ENCODE measurements around the gene RAP1GDS1.
"Not testable (repeated sequence)": the region's sequence is repeated elsewhere in the genome, so short reads cannot be mapped to it uniquely, and the experiment has no call there.

RAP1GDS1 gene

GRCh38 chr4:98287328-98287727 is 26.1 kb downstream of the RAP1GDS1 start:
- no peak for DNase-seq (ENCODE audit: low read depth, low spot score)

DNA sequence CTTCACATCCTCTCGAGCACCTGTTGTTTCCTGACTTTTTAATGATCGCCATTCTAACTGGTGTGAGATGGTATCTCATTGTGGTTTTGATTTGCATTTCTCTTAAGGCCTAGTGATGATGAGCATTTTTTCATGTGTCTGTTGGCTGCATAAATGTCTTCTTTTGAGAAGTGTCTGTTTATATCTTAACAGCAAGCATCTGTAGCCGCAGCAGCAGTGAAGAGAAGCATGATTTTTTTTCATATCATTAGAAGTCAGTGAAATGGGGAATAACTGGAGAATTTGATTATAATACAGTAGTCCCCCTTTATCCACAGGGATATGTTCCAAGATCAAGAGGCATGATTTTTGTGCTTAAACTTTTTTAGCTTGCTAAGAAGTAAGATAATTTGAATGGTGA is 27.5 kb downstream of the RAP1GDS1 start:
- DNase-seq (ENCODE audit: low read depth, low spot score), result not testable (repeated sequence)

DNA sequence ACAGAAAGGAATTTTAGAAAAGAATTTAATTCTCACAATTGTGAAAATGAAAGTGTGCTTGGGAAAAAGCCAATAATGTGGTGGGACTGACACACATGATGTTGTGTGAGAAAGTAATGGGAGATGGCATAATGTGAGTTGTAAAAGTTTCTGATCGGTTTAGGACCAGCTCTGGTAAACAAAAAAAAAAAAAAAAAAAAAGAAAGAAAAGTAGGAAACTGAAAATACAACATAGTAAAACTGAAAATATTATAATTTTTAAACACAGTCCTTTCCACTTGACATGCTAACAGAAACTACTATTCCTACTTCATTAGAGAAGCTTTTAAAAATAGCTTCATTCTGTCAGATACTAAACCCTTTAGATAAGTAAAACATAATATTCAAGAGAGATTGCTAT is 28.2 kb downstream of the RAP1GDS1 start:
- DNase-seq (ENCODE audit: low read depth, low spot score), result no peak

GRCh38 chr4:98290511-98290910 is 29.3 kb downstream of the RAP1GDS1 start:
- peak; percentile 57 for DNase-seq (ENCODE audit: low read depth, low spot score)

- DNase-seq (ENCODE audit: low read depth, low spot score), result no peak
Observed at GRCh38 chr4:98293104-98293887, 32.1 kb downstream of the RAP1GDS1 start.

GRCh38 chr4:98298022-98298421 is 36.8 kb downstream of the RAP1GDS1 start:
- DNase-seq (ENCODE audit: low read depth, low spot score), result no peak

GRCh38 chr4:98300706-98301105 is 39.5 kb downstream of the RAP1GDS1 start:
- no peak for DNase-seq (ENCODE audit: low read depth, low spot score)

DNA sequence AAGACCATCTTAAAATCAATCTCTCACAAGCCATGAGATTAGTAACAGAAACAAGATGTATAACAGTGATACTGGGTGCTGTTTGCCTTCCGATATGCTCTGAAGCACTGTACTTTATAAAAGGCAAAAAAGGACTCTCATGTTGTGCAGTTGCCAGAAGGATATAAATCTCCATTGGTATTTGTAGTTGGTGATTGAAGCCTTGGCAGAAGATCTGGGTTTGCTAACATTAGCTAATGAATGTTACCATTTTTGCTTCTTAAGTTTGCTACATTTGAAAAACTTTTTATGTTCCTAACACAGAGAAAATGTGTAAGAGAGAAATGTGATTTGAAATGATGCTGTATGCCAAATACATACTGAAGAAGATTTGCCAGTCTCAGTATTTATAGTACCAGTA is 44.4 kb downstream of the RAP1GDS1 start:
- DNase-seq (ENCODE audit: low read depth, low spot score), result no peak

- no peak for DNase-seq (ENCODE audit: low read depth, low spot score)
Observed at GRCh38 chr4:98310867-98311266, 49.7 kb downstream of the RAP1GDS1 start.

DNA sequence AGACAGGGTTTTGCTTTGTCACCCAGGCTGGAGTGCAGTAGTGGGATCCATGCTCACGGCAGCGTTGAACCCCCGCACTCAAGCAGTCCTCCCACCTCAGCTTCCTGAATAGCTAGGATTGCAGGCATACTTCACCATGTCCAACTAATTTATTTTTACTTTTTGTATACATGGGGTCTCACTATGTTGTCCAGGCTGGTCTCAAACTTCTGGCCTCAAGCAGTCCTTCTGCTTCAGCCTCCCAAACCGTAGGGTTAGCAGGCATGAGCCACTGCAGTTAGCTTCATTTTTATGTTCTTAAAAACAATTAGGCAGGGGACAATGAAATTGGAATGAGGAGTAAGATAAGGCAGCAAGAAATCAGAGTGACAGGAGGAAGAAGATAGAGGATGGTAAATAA is 50.5 kb downstream of the RAP1GDS1 start:
- DNase-seq (ENCODE audit: low read depth, low spot score), result no peak

GRCh38 chr4:98314791-98315565 is 53.8 kb downstream of the RAP1GDS1 start:
- peak; percentile 26 for DNase-seq (ENCODE audit: low read depth, low spot score)

DNA sequence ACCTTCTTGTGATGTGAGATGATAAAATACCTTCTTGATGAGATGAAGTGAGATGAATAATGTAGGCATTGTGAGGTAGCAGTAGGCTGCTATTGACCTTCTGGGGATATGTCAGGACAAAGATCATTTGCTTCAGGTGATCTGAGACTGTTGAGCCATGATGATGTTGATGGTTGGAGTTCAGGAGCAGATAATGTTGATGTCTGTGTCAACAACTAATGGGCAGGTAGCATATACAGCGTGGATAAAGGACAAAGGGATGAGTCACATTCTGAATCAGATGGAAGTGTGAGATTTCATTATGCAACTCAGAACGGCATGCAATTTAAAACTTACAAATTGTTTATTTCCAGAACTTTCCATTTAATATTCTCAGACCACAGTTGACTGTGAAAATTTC is 57.3 kb downstream of the RAP1GDS1 start:
- no peak for DNase-seq (ENCODE audit: low read depth, low spot score)

GRCh38 chr4:98319021-98319420 is 57.8 kb downstream of the RAP1GDS1 start:
- no peak for DNase-seq (ENCODE audit: low read depth, low spot score)

DNA sequence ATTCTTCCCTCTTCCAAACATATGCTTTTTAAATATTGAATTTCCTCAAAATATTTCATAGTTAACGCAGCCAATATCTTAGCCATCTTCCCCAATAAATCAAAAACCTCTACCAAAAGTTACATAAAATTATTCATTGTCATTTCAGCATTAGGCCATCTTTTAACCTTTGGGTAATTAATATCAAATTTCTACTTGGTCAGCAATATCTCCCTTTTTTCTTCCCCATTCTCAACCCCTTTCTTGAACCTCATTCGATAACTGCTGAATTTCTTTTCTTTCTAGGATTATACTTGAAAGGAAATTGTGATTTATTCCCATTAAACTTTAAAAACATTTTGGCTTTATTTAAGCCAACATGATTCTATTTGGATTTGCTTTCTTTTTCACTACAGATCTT is 65.0 kb downstream of the RAP1GDS1 start:
- DNase-seq (ENCODE audit: low read depth, low spot score), result no peak

- no peak for DNase-seq (ENCODE audit: low read depth, low spot score)
Observed at GRCh38 chr4:98327694-98328093, 66.5 kb downstream of the RAP1GDS1 start.

DNA sequence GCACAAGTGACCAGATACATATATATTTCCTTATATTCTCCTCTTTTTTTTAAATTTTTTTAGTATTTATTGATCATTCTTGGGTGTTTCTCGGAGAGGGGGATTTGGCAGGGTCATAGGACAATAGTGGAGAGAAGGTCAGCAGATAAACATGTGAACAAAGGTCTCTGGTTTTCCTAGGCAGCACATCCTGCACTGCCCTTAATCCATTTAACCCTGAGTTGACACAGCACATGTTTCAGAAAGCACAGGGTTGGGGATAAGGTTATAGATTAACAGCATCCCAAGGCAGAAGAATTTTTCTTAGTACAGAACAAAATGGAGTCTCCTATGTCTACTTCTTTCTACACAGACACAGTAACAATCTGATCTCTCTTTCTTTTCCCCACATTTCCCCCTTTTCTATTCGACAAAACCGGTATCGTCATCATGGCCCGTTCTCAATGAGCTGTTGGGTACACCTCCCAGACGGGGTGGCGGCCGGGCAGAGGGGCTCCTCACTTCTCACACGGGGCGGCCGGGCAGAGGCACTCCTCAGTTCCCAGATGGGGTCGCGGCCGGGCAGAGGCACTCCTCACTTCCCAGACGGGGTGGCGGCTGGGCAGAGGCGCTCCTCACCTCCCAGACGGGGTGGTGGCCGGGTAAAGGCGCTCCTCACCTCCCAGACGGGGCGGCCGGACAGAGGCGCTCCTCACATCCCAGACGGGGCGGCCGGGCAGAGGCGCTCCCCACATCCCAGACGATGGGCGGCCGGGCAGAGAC is 68.9 kb downstream of the RAP1GDS1 start:
- DNase-seq (ENCODE audit: low read depth, low spot score), result not testable (repeated sequence)

DNA sequence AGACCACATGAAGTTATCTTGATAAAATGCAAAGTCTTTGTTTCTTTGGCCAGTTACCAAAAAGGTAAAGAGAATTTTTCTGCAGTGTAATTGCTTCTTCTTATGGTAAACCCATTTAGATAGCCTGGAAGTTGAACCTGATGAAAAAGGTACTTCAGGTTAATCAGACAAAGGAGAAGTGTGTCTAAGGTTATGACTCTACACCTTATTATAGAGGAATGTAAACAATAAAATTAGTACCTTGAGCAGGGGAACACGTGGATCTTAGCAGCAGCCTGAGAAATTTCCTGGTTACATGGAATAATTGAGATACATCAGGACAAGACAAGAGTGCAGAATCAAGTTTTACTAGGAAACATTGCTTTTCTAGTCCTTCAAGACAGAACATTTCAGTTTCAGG is 70.8 kb downstream of the RAP1GDS1 start:
- no peak for DNase-seq (ENCODE audit: low read depth, low spot score)

- no peak for DNase-seq (ENCODE audit: low read depth, low spot score)
Observed at GRCh38 chr4:98334461-98334860, 73.3 kb downstream of the RAP1GDS1 start.

DNA sequence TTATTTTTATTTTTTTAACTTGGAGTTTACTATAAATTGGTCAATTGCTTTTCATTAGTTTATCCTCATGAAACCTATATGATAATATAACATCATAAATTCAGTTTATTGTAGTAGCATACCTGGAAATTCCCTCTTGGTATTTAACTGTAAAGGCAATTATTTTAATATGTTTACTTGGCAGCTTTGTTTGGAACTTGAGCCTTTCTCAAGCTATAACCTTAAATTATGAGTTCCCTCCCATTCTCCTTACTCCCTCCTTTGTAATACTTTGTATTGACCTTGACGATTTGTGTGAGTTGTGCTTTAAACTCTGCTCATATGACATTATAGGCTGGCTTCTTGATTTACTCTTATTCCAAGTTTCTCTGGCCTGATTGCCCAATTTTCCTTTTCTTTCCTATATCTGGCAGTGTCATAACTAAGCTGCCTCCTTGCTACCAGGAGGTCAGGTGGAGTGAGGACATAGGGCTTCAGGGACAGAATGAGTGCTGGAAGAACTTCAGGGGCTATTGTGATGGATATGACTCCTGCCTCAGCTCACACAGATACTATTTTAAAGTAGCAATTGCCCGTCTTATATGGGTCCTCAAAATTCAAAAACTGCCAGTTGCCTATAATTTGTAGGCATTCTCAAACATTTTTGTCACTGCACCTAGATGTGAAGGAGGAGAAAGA is 77.7 kb downstream of the RAP1GDS1 start:
- no peak for DNase-seq (ENCODE audit: low read depth, low spot score)

GRCh38 chr4:98341309-98341708 is 80.1 kb downstream of the RAP1GDS1 start:
- peak; percentile 67 for DNase-seq (ENCODE audit: low read depth, low spot score)

GRCh38 chr4:98343626-98344025 is 82.4 kb downstream of the RAP1GDS1 start:
- no peak for DNase-seq (ENCODE audit: low read depth, low spot score)

DNA sequence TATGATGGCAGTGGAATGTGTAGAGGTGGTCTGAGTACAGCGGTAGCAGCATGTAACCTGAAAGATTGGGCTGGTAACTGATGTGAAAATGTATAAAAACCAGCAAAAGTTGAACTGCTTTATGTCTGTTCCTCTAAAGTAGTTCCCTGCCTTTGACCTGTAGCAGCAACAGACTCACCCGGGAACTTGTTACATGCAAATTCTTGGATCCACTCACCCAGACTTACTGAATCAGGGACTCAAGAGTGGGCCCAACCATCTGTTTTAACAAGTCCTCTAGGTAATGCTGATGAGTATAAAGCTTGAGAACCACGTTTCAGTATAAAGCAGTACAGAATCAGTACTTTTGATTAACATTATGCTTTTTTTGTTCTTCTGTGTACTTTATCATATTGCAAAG is 84.7 kb downstream of the RAP1GDS1 start:
- no peak for DNase-seq (ENCODE audit: low read depth, low spot score)
